ENCODE measurements around the gene NTF4.

Gene NTF4

GRCh38 chr19:49101160-49101559 lies 36.5 kb upstream of the NTF4 start:
- DNase-seq (ENCODE audit: extremely low spot score), result no peak
- POLR2A ChIA-PET, result interaction anchor here (0.9 kb wide), 1 partner anchor 14 kb away, joined by 3 read pairs; no protein-coding TSS in a partner anchor
- TF ChIP-seq CTCF (IDR thresholded peaks at IDR 0.05; ENCODE audit: control extremely low read depth, extremely low read depth, low read depth, missing control alignments), result no peak
- CTCF ChIA-PET, result interaction anchor here (4.9 kb wide), 1 partner anchor 14 kb away, joined by 37 read pairs; the partner anchor contains the start of gene LIN7B

GRCh38 chr19:49098795-49099194 lies 34.2 kb upstream of the NTF4 start:
- TF ChIP-seq CTCF (IDR thresholded peaks at IDR 0.05; ENCODE audit: control extremely low read depth, extremely low read depth, low read depth, missing control alignments), result no peak
- DNase-seq (ENCODE audit: extremely low spot score), result no peak
- ChIA-PET POLR2A (no interaction called here), CTCF (interaction anchor here (0.9 to 6.6 kb wide), 19 partner anchors 8 to 289 kb away, joined by 3 to 81 read pairs (median 10); partner anchors contain the start of genes CGB7 and LIN7B)

GRCh38 chr19:49097453-49098288 lies 33.1 kb upstream of the NTF4 start:
- TF ChIP-seq CTCF (IDR thresholded peaks at IDR 0.05; ENCODE audit: control extremely low read depth, extremely low read depth, low read depth, missing control alignments), result peak; percentile 97
- ChIA-PET CTCF (interaction anchor here (0.6 to 6.6 kb wide), 53 partner anchors 9 to 317 kb away, joined by 3 to 81 read pairs (median 5); partner anchors contain the start of genes CGB2, CGB7, GYS1 and HRC), POLR2A (interaction anchor here (0.6 to 0.9 kb wide), 3 partner anchors 16 to 110 kb away, joined by 6 to 7 read pairs (median 6); partner anchors contain the start of gene LIN7B)
- DNase-seq (ENCODE audit: extremely low spot score), result peak; percentile 82

- DNase-seq (ENCODE audit: extremely low spot score), result no peak
- ChIA-PET POLR2A (interaction anchor here (0.7 to 1.4 kb wide), 2 partner anchors 76 to 129 kb away, joined by 3 to 6 read pairs; no protein-coding TSS in a partner anchor), CTCF (interaction anchor here (1.0 to 6.6 kb wide), 7 partner anchors 11 to 325 kb away, joined by 3 to 81 read pairs (median 5); partner anchors contain the start of gene LIN7B)
- TF ChIP-seq CTCF (IDR thresholded peaks at IDR 0.05; ENCODE audit: control extremely low read depth, extremely low read depth, low read depth, missing control alignments), result no peak
These were observed 30.2 kb upstream of the NTF4 start for GRCh38 chr19:49094505-49095482.

GRCh38 chr19:49092686-49093085 lies 28.1 kb upstream of the NTF4 start:
- ChIA-PET CTCF (interaction anchor here (0.8 kb wide), 1 partner anchor 93 kb away, joined by 3 read pairs; no protein-coding TSS in a partner anchor), POLR2A (no interaction called here)
- no peak for TF ChIP-seq CTCF (IDR thresholded peaks at IDR 0.05; ENCODE audit: control extremely low read depth, extremely low read depth, low read depth, missing control alignments)
- DNase-seq (ENCODE audit: extremely low spot score), result no peak

All from GM10248 (cell line).